GM19193 (cell line): ENCODE measurements around the gene CRABP1.

ENCODE experiments used
- POLR2A ChIP-seq: IDR thresholded peaks from 4 replicates; pipeline ENCODE4 v1.6.1; 2011; ENCODE audit not compliant: insufficient read depth, insufficient read length; ENCODE audit errors: extremely low read depth

Gene CRABP1

GRCh38 chr15:78325092-78325843 lies 14.9 kb upstream of the CRABP1 start:
- TF ChIP-seq POLR2A: no peak

- no peak for TF ChIP-seq POLR2A
Measured at GRCh38 chr15:78327466-78327865, 12.7 kb upstream of the CRABP1 start.

GRCh38 chr15:78329625-78330024 lies 10.5 kb upstream of the CRABP1 start:
- no peak for TF ChIP-seq POLR2A

- no peak for TF ChIP-seq POLR2A
Measured at GRCh38 chr15:78334845-78335244, 5.3 kb upstream of the CRABP1 start.

- TF ChIP-seq POLR2A: no peak
Measured at GRCh38 chr15:78335985-78336384, 4.2 kb upstream of the CRABP1 start.

- no peak for TF ChIP-seq POLR2A
Measured at GRCh38 chr15:78338781-78339180, 1.4 kb upstream of the CRABP1 start.

- no peak for TF ChIP-seq POLR2A
Measured at GRCh38 chr15:78339559-78339958, 594 bp upstream of the CRABP1 start.

- TF ChIP-seq POLR2A: no peak
Measured at GRCh38 chr15:78341057-78341987, 1.2 kb downstream of the CRABP1 start.

GRCh38 chr15:78342021-78342420 lies 1.9 kb downstream of the CRABP1 start:
- TF ChIP-seq POLR2A: no peak

- TF ChIP-seq POLR2A: no peak
Measured at GRCh38 chr15:78343276-78344060, 3.3 kb downstream of the CRABP1 start.

GRCh38 chr15:78345396-78346125 lies 5.4 kb downstream of the CRABP1 start:
- TF ChIP-seq POLR2A: no peak

GRCh38 chr15:78347586-78348543 lies 7.7 kb downstream of the CRABP1 start:
- no peak for TF ChIP-seq POLR2A

- TF ChIP-seq POLR2A: no peak
Measured at GRCh38 chr15:78350058-78350457, 9.9 kb downstream of the CRABP1 start.
